Motor neuron (in vitro differentiated cells): ENCODE results near the gene WASF2. TPM values are rescaled to one million over a fixed set of nuclear protein-coding genes. Genes with fewer than 3 reads are reported as not detected.
A peak's percentile ranks its signal among the peaks of the same experiment; 100 is the strongest.
"Not testable (repeated sequence)": the region's sequence is repeated elsewhere in the genome, so short reads cannot be mapped to it uniquely, and the experiment has no call there.

Source experiments
- ATAC-seq, 8 experiments: fragments of 200-7000 bp; cut with Tn5 transposase; replicated peaks in 6 of 8; 2 replicates each; pipeline ENCODE4 v1.8.0; 2021; ENCODE audit warnings: mild to moderate bottlenecking in 8 of 8, moderate library complexity in 8 of 8
- H3K27ac ChIP-seq, 2 donors: fragments of 250-450 bp; sonication (Bioruptor Pico); 2 replicates each; pipeline ENCODE4 v1.9.0; 2021; ENCODE audit warnings: antibody characterized with exemption in 2 of 2, mild to moderate bottlenecking in 2 of 2, moderate library complexity in 1 of 2
- H3K4me1 ChIP-seq, 2 donors: fragments of 250-450 bp; sonication (Bioruptor Pico); replicated peaks in 1 of 2; 2 replicates each; pipeline ENCODE4 v1.6.1; 2021; ENCODE audit warnings: antibody characterized with exemption in 2 of 2, mild to moderate bottlenecking in 2 of 2, moderate library complexity in 1 of 2
- H3K4me3 ChIP-seq, 5 donors: fragments of 250-450 bp; sonication (Bioruptor Pico); 2 replicates each; pipeline ENCODE4 v1.9.0; 2021; ENCODE audit warnings: antibody characterized with exemption in 5 of 5, mild to moderate bottlenecking in 5 of 5, moderate library complexity in 4 of 5
- WGBS, 10 experiments: fragments of 450-650 bp; shearing (Covaris generic); methylation state at CpG; one replicate each; pipeline ENCODE4 v1.0.0; 2022; 5-methylcytosine and 5-hydroxymethylcytosine counted together
- in situ Hi-C, 9 experiments: fragments of 400-800 bp; cut with MboI; loops; one replicate each; pipeline ENCODE4 v1.15.0; 2021; ENCODE audit warnings: low sequenced_read_pairs in 9 of 9, low pct_unique_long_range_greater_than_20kb in 2 of 9; ENCODE audit not compliant: unreplicated experiment in 9 of 9
- total RNA-seq, 8 experiments: library from RNA; unstranded; fragments of 300-600 nt; gene quantifications; 2 replicates each; pipeline versions ENCODE4 v1.2.3 to v1.2.4, GENCODE V29; 2022

Gene WASF2
- total RNA-seq, 8 experiments from 2014 or later: 11.8 to 38.3 (median 22.4) TPM

- Histone ChIP-seq H3K4me3 (no peak overlapping the region), H3K4me1 (peaks cover 3 to 15% of the 10 kb centered on the region in 2 donors), H3K27ac (no peak overlapping the region)
- peak in 1 of 8 experiments; percentile 28 for ATAC-seq
- in situ Hi-C loops: no loop called here
- WGBS, 10 experiments: 0 to 86% (median 57%) methylated on average over 1 of the region's 2 CpGs; no CpG with 5 or more reads in 5 of the 10 experiments
Observed at GRCh38 chr1:27435566-27436203, 54.3 kb downstream of the WASF2 start.

DNA sequence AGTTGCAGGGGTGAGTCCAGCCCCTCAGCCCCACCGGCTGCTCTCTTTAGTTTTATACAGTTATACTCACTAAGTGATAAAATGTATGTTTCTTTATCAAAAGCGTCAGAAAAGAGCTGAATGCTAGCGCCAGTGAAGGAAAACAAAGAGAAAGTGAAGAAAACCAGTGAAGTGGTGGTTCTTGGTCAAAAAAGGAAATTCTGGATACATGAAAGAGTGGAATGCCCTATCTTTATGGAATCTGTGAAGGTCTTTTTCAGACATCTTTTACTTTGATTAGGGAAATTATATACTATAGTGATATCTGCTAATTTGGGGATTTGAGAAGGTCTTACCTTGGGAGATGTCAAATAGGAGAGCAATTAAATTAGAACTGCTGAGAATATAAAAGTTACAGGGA is 56.3 kb downstream of the WASF2 start:
- no peak for ATAC-seq
- in situ Hi-C loops: no loop called here
- Histone ChIP-seq H3K27ac (no peak overlapping the region), H3K4me1 (peaks cover 4 to 24% of the 10 kb centered on the region in 2 donors), H3K4me3 (no peak overlapping the region)
- 87 to 100% (median 98%) methylated on average over 2 to 3 of the region's 3 CpGs for WGBS, 10 experiments

DNA sequence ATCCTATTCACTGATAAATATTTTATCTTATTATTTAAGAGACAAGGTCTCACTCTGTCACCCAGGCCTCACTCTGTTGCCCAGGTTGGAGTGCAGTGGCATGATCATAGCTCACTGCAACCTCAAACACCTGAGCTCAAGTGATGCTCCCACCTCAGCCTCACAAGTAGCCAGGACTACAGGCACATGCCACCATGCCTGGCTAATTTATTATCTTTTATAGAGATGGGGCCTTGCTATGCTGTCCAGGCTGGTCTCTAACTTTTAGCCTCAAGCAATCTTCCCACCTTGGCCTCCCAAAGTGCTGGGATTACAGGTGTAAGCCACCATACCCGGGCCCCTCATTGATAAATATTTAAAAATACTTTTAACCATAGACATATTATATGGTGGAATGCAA is 57.2 kb downstream of the WASF2 start:
- in situ Hi-C loops, H3K27ac ChIP-seq, H3K4me3 ChIP-seq, ATAC-seq: not testable (repeated sequence)
- 83 to 100% (median 100%) methylated on average over 1 of the region's 1 CpG; no CpG with 5 or more reads in 3 of the 10 experiments for WGBS, 10 experiments
- H3K4me1 ChIP-seq: peaks cover 14 to 30% of the 10 kb centered on the region in 2 donors

GRCh38 chr1:27431601-27431940 is 58.4 kb downstream of the WASF2 start:
- H3K4me1 ChIP-seq: peaks cover 24 to 35% of the 10 kb centered on the region in 2 donors
- no peak overlapping the region for H3K4me3 ChIP-seq
- no peak overlapping the region for H3K27ac ChIP-seq
- 87 to 100% (median 100%) methylated on average over 2 of the region's 2 CpGs; no CpG with 5 or more reads in 3 of the 10 experiments for WGBS, 10 experiments
- in situ Hi-C loops: no loop called here
- ATAC-seq: no peak

- Histone ChIP-seq H3K4me3 (no peak overlapping the region), H3K4me1 (peaks cover 22 to 30% of the 10 kb centered on the region in 2 donors), H3K27ac (no peak overlapping the region)
- ATAC-seq: no peak
- in situ Hi-C loops: no loop called here
- WGBS, 10 experiments: 88 to 100% (median 96%) methylated on average over 1 of the region's 1 CpG; no CpG with 5 or more reads in 4 of the 10 experiments
Observed at GRCh38 chr1:27430903-27431600, 58.9 kb downstream of the WASF2 start.

- ATAC-seq: peak in 1 of 8 experiments; percentile 12
- Histone ChIP-seq H3K27ac (peak overlapping the region in 1 of 2 donors; percentile 77), H3K4me1 (peaks cover 22 to 29% of the 10 kb centered on the region in 2 donors), H3K4me3 (no peak overlapping the region)
- 29 to 69% (median 43%) methylated on average over 1 to 2 of the region's 2 CpGs; no CpG with 5 or more reads in 2 of the 10 experiments for WGBS, 10 experiments
- in situ Hi-C loops: no loop called here
Observed at GRCh38 chr1:27429029-27429425, 60.9 kb downstream of the WASF2 start.

DNA sequence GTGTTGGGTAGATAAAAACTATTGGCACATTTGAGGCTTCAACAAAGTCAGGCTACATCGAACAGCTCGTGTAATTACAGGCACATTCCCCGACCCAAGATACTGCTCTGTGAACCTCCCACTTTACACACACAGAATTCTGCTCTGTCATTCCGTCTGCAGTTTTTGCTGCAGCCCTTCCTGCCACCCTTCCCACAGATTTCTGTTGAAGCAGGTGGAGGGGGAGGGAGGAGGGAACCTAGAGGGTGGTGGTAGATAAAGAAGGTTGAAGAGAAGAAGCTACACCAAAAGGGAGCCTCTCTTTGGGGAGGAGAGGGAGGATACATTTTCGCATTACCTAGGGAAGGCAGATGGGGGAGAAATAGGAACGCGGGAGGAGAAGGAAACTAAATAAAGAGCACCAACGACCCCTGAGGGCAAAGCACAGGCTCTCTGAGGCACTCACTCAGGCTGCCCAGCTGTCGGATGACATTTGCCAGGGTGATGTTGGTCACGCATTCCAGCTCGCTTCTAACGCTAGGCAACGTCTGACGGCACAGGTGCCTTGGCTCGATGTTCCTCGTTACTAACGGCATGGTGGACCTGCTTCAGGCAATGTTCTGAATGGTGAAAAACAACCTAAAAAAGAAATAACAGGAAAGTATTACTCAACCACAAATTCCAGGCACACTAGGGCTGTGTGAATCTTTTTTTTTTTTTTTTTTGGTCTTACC is 61.5 kb downstream of the WASF2 start:
- ATAC-seq: peak; percentile 30 to 88 (median 72)
- H3K4me1 ChIP-seq: peaks cover 22 to 34% of the 10 kb centered on the region in 2 donors
- 8 to 80% (median 42%) methylated on average over 1 to 15 of the region's 17 CpGs; no CpG with 5 or more reads in 1 of the 10 experiments for WGBS, 10 experiments
- peak overlapping the region; percentile 46 to 77 for H3K27ac ChIP-seq
- H3K4me3 ChIP-seq: no peak overlapping the region
- in situ Hi-C loops: no loop called here

DNA sequence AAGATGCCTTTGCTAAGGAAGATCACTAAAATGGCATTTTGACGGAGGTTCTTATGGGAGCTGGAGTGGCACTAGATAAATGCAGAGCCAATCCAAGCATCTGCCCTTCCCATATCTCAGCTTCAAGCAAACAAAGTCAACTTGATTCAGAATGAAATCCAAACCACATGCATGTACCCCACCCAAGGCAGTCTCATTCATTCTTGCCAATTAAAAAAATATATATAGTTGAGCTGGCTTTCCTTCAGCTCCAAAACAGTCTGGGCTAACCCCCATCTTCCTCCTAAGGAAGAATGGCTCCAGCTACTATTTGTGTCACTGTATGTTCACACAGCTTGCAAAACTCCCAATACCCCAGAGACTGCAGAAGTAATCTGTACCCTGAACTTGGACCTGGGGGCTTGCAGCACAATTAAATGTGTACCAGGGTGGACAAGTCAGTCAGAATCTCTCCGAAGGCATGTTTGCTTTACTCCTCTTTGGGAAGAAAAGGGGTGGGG is 62.1 kb downstream of the WASF2 start:
- H3K27ac ChIP-seq: peak overlapping the region in 1 of 2 donors; percentile 77
- peaks cover 22 to 34% of the 10 kb centered on the region in 2 donors for H3K4me1 ChIP-seq
- ATAC-seq: peak in 5 of 8 experiments; percentile 20 to 70 (median 55)
- WGBS, 10 experiments: 0 to 90% (median 70%) methylated on average over 1 to 2 of the region's 2 CpGs; no CpG with 5 or more reads in 3 of the 10 experiments
- H3K4me3 ChIP-seq: no peak overlapping the region
- in situ Hi-C loops: no loop called here

DNA sequence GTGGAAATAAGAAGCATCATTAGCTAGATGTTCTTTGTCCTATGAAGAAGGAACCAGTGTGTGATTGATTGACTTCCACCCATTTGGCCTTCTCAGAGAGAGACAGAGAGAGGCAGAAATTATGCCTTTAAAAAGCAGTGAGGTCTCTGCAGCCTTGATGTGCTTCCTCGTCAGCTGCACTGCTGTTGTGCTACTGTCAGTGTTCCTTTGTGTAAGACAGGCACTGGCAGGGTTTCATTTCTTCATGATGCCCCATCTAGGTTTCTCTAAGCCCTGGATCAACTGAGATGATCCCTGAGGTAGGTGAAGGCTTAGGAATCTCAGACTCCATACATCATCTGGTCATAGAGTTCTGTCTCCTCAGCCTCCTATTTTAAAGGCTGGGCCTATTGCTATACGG is 62.6 kb downstream of the WASF2 start:
- in situ Hi-C loops: no loop called here
- peak in 1 of 8 experiments; percentile 33 for ATAC-seq
- 50 to 100% (median 91%) methylated on average over 1 to 2 of the region's 2 CpGs; no CpG with 5 or more reads in 3 of the 10 experiments for WGBS, 10 experiments
- H3K27ac ChIP-seq: peak overlapping the region; percentile 22 to 77
- H3K4me1 ChIP-seq: peaks cover 22 to 34% of the 10 kb centered on the region in 2 donors
- no peak overlapping the region for H3K4me3 ChIP-seq

GRCh38 chr1:27423709-27424108 is 66.3 kb downstream of the WASF2 start:
- WGBS, 10 experiments: 53 to 100% (median 86%) methylated on average over 1 to 4 of the region's 4 CpGs; no CpG with 5 or more reads in 3 of the 10 experiments
- in situ Hi-C loops: loop anchor here in 1 of 9 experiments (25.0 kb wide), 1 partner anchor 214 kb away; the partner anchor contains the start of gene FGR
- peaks cover 24 to 33% of the 10 kb centered on the region in 2 donors for H3K4me1 ChIP-seq
- no peak overlapping the region for H3K27ac ChIP-seq
- ATAC-seq: no peak
- H3K4me3 ChIP-seq: no peak overlapping the region

DNA sequence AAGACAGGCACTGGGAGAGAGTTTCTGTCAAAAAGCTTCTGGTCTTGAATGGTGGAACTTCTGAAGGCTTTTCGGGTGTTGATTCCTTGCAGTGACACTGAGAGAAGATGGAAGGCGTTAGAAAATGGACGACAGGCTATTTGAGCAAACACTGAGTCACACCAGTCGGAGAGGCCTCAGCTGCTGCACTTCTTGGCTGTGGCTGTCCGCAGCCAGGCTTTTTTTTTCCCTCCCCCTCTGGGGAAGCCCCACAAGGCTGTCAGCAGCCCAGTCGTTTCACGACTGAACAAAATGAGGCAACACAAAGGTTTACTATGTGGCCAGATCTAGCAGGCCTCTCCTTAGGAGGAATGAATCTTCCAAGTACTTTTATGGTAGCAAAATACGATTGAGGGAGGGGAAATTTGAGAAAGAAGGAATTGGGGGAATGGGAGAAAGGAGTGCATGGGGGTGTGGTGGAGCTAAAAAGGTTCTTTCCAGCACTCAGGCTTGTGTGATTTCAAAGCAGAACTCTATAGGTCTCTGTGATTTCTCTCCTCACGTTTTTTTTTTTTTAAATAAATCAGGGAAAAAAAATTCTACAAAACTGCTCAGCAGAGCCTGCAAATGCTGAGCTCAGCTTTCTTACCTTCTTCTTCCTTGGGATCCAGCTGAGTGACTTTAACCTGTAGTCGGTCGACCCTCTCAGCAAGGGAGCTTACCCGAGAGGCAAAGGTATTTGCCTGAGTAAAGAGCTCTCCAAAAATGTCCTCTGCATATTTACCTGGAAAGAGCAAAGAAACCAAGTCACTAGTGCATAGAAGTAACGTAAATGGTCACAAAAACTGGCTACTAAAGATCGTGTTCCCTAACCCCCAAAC is 71.4 kb downstream of the WASF2 start:
- 0 to 69% (median 37%) methylated on average over 1 to 11 of the region's 14 CpGs; no CpG with 5 or more reads in 1 of the 10 experiments for WGBS, 10 experiments
- H3K4me1 ChIP-seq: peaks cover 16 to 20% of the 10 kb centered on the region in 2 donors
- in situ Hi-C loops: loop anchor here in 1 of 9 experiments (25.0 kb wide), 1 partner anchor 219 kb away; the partner anchor contains the start of gene FGR
- no peak overlapping the region for H3K4me3 ChIP-seq
- peak in 7 of 8 experiments; percentile 98 to 100 (median 99) for ATAC-seq
- H3K27ac ChIP-seq: peak overlapping the region; percentile 52 to 77

DNA sequence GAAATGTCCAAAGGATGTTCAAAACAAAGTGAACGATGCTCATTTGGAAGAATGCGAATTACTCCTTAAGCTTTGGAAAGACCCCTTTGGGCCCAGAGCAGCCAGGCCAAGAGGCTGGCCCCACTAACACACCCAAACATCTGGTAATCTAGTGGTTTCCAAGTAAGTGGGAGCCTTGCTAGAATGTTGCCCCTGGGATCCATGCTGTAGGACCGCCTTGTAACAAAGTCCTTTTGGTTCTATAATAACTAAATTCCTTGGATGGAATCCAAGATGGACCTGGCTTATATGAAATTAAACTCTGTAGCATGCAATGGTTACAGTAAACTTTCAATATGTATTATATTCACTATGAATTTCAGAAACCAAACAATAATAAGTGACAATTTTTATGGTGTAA is 72.3 kb downstream of the WASF2 start:
- Histone ChIP-seq H3K4me1 (peaks cover 16 to 20% of the 10 kb centered on the region in 2 donors), H3K4me3 (no peak overlapping the region), H3K27ac (peak overlapping the region; percentile 52 to 77)
- WGBS, 10 experiments: 92 to 100% (median 97%) methylated on average over 1 to 3 of the region's 3 CpGs; no CpG with 5 or more reads in 4 of the 10 experiments
- ATAC-seq: no peak
- in situ Hi-C loops: loop anchor here in 1 of 9 experiments (25.0 kb wide), 1 partner anchor 220 kb away; the partner anchor contains the start of gene FGR
